Measurements from ENCODE around the gene VWF. TPM values are rescaled to one million over a fixed set of nuclear protein-coding genes. Genes with fewer than 3 reads are reported as not detected.

The VWF gene
- total RNA-seq, 2 donors from 2014 or later: 248 to 476 TPM

DNA sequence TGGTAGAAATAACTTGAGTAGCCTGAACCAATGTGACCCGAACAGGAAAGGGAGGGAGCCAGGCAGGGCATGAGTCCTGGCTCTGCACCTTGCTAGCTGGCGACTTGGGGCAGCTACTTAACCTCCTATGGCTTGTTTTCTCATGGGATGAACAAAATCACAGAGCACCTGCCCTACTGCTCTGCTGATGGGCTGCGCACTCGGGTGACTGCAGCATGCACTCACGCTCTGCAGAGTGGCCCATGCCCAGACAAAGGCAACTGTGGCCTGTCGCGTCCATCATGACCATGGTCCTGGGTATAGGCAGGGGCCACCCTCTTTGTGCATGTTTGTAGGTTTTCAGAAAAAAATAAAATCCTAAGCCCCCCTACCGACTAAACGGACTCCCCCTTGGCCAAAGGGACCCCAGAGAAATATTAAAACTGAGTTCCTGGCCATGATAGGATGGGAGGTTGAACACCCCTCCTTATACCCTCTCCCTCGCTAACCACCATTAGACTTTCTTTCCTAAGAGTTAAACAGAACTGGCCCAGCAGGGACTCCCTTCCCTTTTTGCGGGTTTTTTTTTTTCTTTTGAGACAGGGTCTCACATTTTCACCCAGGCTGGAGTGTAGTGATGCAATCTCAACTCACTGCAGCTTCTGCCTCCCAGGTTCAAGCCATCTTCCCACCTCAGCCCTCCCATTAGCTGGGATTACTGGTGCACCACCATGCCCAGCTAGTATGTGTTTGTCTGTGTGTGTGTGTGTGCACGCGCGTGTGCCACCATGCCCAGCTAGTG is 32.5 kb downstream of the VWF start:
- Mint-ChIP-seq H3K9me3 (no peaks in the 10 kb centered on the region), H3K4me1 (peaks cover 23% of the 10 kb centered on the region), H3K36me3 (ENCODE audit: low read depth) (peaks cover 93% of the 10 kb centered on the region), H3K27me3 (ENCODE audit: insufficient read depth) (no peaks in the 10 kb centered on the region), H3K4me3 (no peak overlapping the region), H3K27ac (no peak overlapping the region)
- peak; percentile 39 for DNase-seq
- peaks cover 34% of the 10 kb centered on the region for H3K36me3 ChIP-seq (ENCODE audit: control insufficient read depth, insufficient read depth, low read length)
- H3K27ac ChIP-seq (ENCODE audit: low read depth, low read length): no peak overlapping the region
- H3K4me3 ChIP-seq (ENCODE audit: low read length): no peak overlapping the region
- H3K4me1 ChIP-seq (ENCODE audit: control insufficient read depth, insufficient read depth, low read length): peaks cover 6% of the 10 kb centered on the region
- no peaks in the 10 kb centered on the region for H3K27me3 ChIP-seq (ENCODE audit: control insufficient read depth, insufficient read depth, low read length, poor library complexity, severe bottlenecking)
- TF ChIP-seq, protein P1, sequence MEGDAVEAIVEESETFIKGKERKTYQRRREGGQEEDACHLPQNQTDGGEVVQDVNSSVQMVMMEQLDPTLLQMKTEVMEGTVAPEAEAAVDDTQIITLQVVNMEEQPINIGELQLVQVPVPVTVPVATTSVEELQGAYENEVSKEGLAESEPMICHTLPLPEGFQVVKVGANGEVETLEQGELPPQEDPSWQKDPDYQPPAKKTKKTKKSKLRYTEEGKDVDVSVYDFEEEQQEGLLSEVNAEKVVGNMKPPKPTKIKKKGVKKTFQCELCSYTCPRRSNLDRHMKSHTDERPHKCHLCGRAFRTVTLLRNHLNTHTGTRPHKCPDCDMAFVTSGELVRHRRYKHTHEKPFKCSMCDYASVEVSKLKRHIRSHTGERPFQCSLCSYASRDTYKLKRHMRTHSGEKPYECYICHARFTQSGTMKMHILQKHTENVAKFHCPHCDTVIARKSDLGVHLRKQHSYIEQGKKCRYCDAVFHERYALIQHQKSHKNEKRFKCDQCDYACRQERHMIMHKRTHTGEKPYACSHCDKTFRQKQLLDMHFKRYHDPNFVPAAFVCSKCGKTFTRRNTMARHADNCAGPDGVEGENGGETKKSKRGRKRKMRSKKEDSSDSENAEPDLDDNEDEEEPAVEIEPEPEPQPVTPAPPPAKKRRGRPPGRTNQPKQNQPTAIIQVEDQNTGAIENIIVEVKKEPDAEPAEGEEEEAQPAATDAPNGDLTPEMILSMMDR (conservative IDR thresholded peaks at IDR 0.05): no peak
- no peak overlapping the region for H3K9ac ChIP-seq (ENCODE audit: extremely low read depth, low read length, poor library complexity, severe bottlenecking)
- 92% methylated on average over 7 to 14 of the region's 14 CpGs for WGBS, 2 experiments (ENCODE audit: insufficient coverage in 1 of 2, insufficient read length in 1 of 2)
- H3K9me3 ChIP-seq (ENCODE audit: control insufficient read depth, low read length): no peaks in the 10 kb centered on the region

DNA sequence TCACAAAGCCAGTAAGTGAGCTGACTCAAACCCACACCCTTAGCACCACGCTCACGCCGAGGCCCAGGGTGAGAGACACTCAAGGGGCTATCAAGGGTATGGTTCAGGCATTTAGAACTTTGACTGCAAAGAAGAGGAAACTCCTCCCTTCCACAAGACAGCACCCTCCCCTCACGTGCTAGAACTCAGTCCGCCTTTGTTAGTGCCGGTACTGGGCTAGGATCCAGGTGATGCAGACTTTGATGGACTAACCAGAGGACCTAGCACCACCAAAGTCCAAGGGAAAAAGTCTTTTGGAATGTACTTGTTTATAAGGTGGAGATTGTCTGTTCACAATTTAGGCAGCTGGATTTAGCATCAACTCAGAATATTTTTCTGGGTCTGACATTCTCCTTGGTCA is 33.7 kb downstream of the VWF start:
- peak; percentile 46 for DNase-seq
- TF ChIP-seq, protein P1 (conservative IDR thresholded peaks at IDR 0.05): no peak
- peaks cover 91% of the 10 kb centered on the region for H3K36me3 Mint-ChIP-seq (ENCODE audit: low read depth)
- no peaks in the 10 kb centered on the region for H3K27me3 Mint-ChIP-seq (ENCODE audit: insufficient read depth)
- H3K4me1 ChIP-seq (ENCODE audit: control insufficient read depth, insufficient read depth, low read length): peaks cover 6% of the 10 kb centered on the region
- no peak overlapping the region for H3K9ac ChIP-seq (ENCODE audit: extremely low read depth, low read length, poor library complexity, severe bottlenecking)
- no peaks in the 10 kb centered on the region for H3K27me3 ChIP-seq (ENCODE audit: control insufficient read depth, insufficient read depth, low read length, poor library complexity, severe bottlenecking)
- peaks cover 25% of the 10 kb centered on the region for H3K36me3 ChIP-seq (ENCODE audit: control insufficient read depth, insufficient read depth, low read length)
- peaks cover 33% of the 10 kb centered on the region for H3K4me1 Mint-ChIP-seq
- no peak overlapping the region for H3K27ac ChIP-seq (ENCODE audit: low read depth, low read length)
- no peak overlapping the region for H3K4me3 ChIP-seq (ENCODE audit: low read length)
- no peaks in the 10 kb centered on the region for H3K9me3 Mint-ChIP-seq
- H3K27ac Mint-ChIP-seq: no peak overlapping the region
- WGBS, 2 experiments (ENCODE audit: insufficient coverage in 1 of 2, insufficient read length in 1 of 2): 96 to 100% methylated on average over 1 to 6 of the region's 6 CpGs
- H3K9me3 ChIP-seq (ENCODE audit: control insufficient read depth, low read length): no peaks in the 10 kb centered on the region
- no peak overlapping the region for H3K4me3 Mint-ChIP-seq

DNA sequence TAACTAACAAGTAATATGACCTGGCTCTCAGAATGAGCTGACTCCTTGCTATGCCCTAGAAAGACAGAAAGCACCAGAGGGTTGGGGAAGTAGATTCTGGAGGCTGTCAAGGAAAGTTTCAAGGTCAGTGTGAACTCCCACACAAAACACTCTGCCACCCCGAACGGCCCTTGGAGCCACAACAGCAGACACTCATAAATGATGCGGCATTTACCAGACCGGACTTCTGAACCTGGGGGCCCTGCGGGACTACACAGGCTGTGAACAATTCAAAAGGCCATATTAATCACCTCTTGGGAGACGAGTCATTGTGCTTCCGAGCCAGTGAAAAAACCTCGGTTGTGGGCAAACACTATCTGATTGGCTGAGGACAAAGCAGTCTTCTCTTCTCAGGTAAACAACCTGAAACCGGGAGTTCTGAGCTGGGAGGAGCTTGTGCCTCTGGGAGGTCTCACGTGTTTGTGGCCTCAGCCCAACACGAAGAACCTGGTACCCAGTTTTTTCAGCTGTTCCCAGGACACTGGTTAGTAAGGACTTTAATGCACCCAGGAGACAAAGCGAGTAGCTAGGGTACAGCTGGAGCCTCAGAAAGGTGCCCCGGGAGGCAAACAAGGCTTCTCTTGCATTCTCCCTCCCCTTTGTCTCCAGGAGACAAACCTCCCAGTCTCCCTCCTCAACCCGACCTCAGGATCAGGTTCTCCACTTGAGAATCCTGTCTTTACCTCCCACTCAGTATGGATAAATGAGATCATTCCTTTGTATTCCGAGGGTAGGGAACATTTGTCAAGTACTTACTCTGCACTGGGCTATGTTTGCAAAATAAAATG is 35.3 kb downstream of the VWF start:
- Mint-ChIP-seq H3K27me3 (ENCODE audit: insufficient read depth) (no peaks in the 10 kb centered on the region), H3K4me1 (peaks cover 47% of the 10 kb centered on the region), H3K36me3 (ENCODE audit: low read depth) (peaks cover 77% of the 10 kb centered on the region), H3K9me3 (no peaks in the 10 kb centered on the region), H3K4me3 (no peak overlapping the region), H3K27ac (peak overlapping the region; percentile 84)
- peaks cover 17% of the 10 kb centered on the region for H3K36me3 ChIP-seq (ENCODE audit: control insufficient read depth, insufficient read depth, low read length)
- H3K27ac ChIP-seq (ENCODE audit: low read depth, low read length): no peak overlapping the region
- H3K4me1 ChIP-seq (ENCODE audit: control insufficient read depth, insufficient read depth, low read length): peaks cover 16% of the 10 kb centered on the region
- TF ChIP-seq, protein P1 (conservative IDR thresholded peaks at IDR 0.05): no peak
- WGBS, 2 experiments (ENCODE audit: insufficient coverage in 1 of 2, insufficient read length in 1 of 2): 64 to 66% methylated on average over 12 to 15 of the region's 15 CpGs
- DNase-seq: peak; percentile 79
- no peak overlapping the region for H3K4me3 ChIP-seq (ENCODE audit: low read length)
- H3K9ac ChIP-seq (ENCODE audit: extremely low read depth, low read length, poor library complexity, severe bottlenecking): no peak overlapping the region
- no peaks in the 10 kb centered on the region for H3K9me3 ChIP-seq (ENCODE audit: control insufficient read depth, low read length)
- H3K27me3 ChIP-seq (ENCODE audit: control insufficient read depth, insufficient read depth, low read length, poor library complexity, severe bottlenecking): no peaks in the 10 kb centered on the region
